Activated T-cell treated with anti-CD3 and anti-CD28 coated beads, Interleukin-2, amount 50 U/mL, for 24 hours (primary cell): ENCODE measurements around the gene SRGAP3.

Experiments
- DNase-seq: peaks from one replicate; pipeline ENCODE4 v3.0.0-alpha.2; 2020
- H3K27ac Mint-ChIP-seq: 2 replicates; pipeline ENCODE4 v1.8.0; 2020; ENCODE audit warnings: mild to moderate bottlenecking, mixed read lengths
- H3K27me3 Mint-ChIP-seq: 2 replicates; pipeline ENCODE4 v1.8.0; 2020; ENCODE audit warnings: mixed read lengths
- H3K36me3 Mint-ChIP-seq: 2 replicates; pipeline ENCODE4 v1.8.0; 2020; ENCODE audit warnings: low read depth, mixed read lengths
- H3K4me1 Mint-ChIP-seq: 2 replicates; pipeline ENCODE4 v1.8.0; 2020; ENCODE audit warnings: low read depth, mixed read lengths
- H3K4me3 Mint-ChIP-seq: 2 replicates; pipeline ENCODE4 v1.8.0; 2020; ENCODE audit warnings: mild to moderate bottlenecking, moderate library complexity, mixed read lengths
- H3K9me3 Mint-ChIP-seq: 2 replicates; pipeline ENCODE4 v1.8.0; 2020; ENCODE audit warnings: mixed read lengths

SRGAP3 gene

GRCh38 chr3:9276761-9277370, 27.4 kb upstream of the SRGAP3 start:
- DNase-seq = no peak
- Mint-ChIP-seq H3K36me3 (no peaks in the 10 kb centered on the region), H3K4me3 (no peak overlapping the region), H3K27me3 (peaks cover 4% of the 10 kb centered on the region), H3K27ac (no peak overlapping the region), H3K4me1 (no peaks in the 10 kb centered on the region), H3K9me3 (peaks cover 3% of the 10 kb centered on the region)

- H3K4me3 Mint-ChIP-seq = no peak overlapping the region
- no peaks in the 10 kb centered on the region for H3K36me3 Mint-ChIP-seq
- no peak overlapping the region for H3K27ac Mint-ChIP-seq
- H3K27me3 Mint-ChIP-seq = no peaks in the 10 kb centered on the region
- DNase-seq = no peak
- H3K9me3 Mint-ChIP-seq = peaks cover 3% of the 10 kb centered on the region
- H3K4me1 Mint-ChIP-seq = no peaks in the 10 kb centered on the region
Observed at GRCh38 chr3:9271903-9272302, 22.5 kb upstream of the SRGAP3 start.

GRCh38 chr3:9270704-9271103, 21.3 kb upstream of the SRGAP3 start:
- no peak overlapping the region for H3K27ac Mint-ChIP-seq
- no peaks in the 10 kb centered on the region for H3K36me3 Mint-ChIP-seq
- no peak overlapping the region for H3K4me3 Mint-ChIP-seq
- peaks cover 3% of the 10 kb centered on the region for H3K9me3 Mint-ChIP-seq
- no peak for DNase-seq
- H3K4me1 Mint-ChIP-seq = no peaks in the 10 kb centered on the region
- no peaks in the 10 kb centered on the region for H3K27me3 Mint-ChIP-seq

- no peaks in the 10 kb centered on the region for H3K4me1 Mint-ChIP-seq
- no peaks in the 10 kb centered on the region for H3K9me3 Mint-ChIP-seq
- H3K27me3 Mint-ChIP-seq = no peaks in the 10 kb centered on the region
- DNase-seq = no peak
- no peaks in the 10 kb centered on the region for H3K36me3 Mint-ChIP-seq
- H3K27ac Mint-ChIP-seq = no peak overlapping the region
- H3K4me3 Mint-ChIP-seq = no peak overlapping the region
Observed at GRCh38 chr3:9266716-9267115, 17.3 kb upstream of the SRGAP3 start.

GRCh38 chr3:9260305-9260704, 10.9 kb upstream of the SRGAP3 start:
- Mint-ChIP-seq H3K27me3 (no peaks in the 10 kb centered on the region), H3K4me1 (no peaks in the 10 kb centered on the region), H3K9me3 (peaks cover 4% of the 10 kb centered on the region), H3K36me3 (no peaks in the 10 kb centered on the region), H3K4me3 (no peak overlapping the region), H3K27ac (no peak overlapping the region)
- DNase-seq = no peak

- no peak for DNase-seq
- Mint-ChIP-seq H3K4me3 (no peak overlapping the region), H3K27ac (no peak overlapping the region), H3K36me3 (no peaks in the 10 kb centered on the region), H3K9me3 (peaks cover 4% of the 10 kb centered on the region), H3K27me3 (peaks cover 4% of the 10 kb centered on the region), H3K4me1 (no peaks in the 10 kb centered on the region)
Observed at GRCh38 chr3:9257092-9257491, 7.6 kb upstream of the SRGAP3 start.

GRCh38 chr3:9255976-9256375, 6.5 kb upstream of the SRGAP3 start:
- H3K27ac Mint-ChIP-seq = no peak overlapping the region
- H3K9me3 Mint-ChIP-seq = peaks cover 4% of the 10 kb centered on the region
- H3K4me1 Mint-ChIP-seq = no peaks in the 10 kb centered on the region
- peaks cover 5% of the 10 kb centered on the region for H3K27me3 Mint-ChIP-seq
- no peak for DNase-seq
- H3K4me3 Mint-ChIP-seq = no peak overlapping the region
- H3K36me3 Mint-ChIP-seq = no peaks in the 10 kb centered on the region

GRCh38 chr3:9254764-9255163, 5.3 kb upstream of the SRGAP3 start:
- H3K36me3 Mint-ChIP-seq = no peaks in the 10 kb centered on the region
- no peak overlapping the region for H3K27ac Mint-ChIP-seq
- no peak for DNase-seq
- H3K27me3 Mint-ChIP-seq = peaks cover 8% of the 10 kb centered on the region
- H3K9me3 Mint-ChIP-seq = peaks cover 4% of the 10 kb centered on the region
- H3K4me1 Mint-ChIP-seq = peaks cover 3% of the 10 kb centered on the region
- no peak overlapping the region for H3K4me3 Mint-ChIP-seq

- H3K4me3 Mint-ChIP-seq = no peak overlapping the region
- no peak overlapping the region for H3K27ac Mint-ChIP-seq
- H3K36me3 Mint-ChIP-seq = no peaks in the 10 kb centered on the region
- H3K4me1 Mint-ChIP-seq = peaks cover 18% of the 10 kb centered on the region
- peaks cover 4% of the 10 kb centered on the region for H3K9me3 Mint-ChIP-seq
- H3K27me3 Mint-ChIP-seq = peaks cover 8% of the 10 kb centered on the region
- no peak for DNase-seq
Observed at GRCh38 chr3:9253327-9253726, 3.9 kb upstream of the SRGAP3 start.

GRCh38 chr3:9251055-9251786, 1.8 kb upstream of the SRGAP3 start:
- H3K4me1 Mint-ChIP-seq = peaks cover 24% of the 10 kb centered on the region
- no peak overlapping the region for H3K27ac Mint-ChIP-seq
- DNase-seq = no peak
- no peaks in the 10 kb centered on the region for H3K9me3 Mint-ChIP-seq
- no peaks in the 10 kb centered on the region for H3K36me3 Mint-ChIP-seq
- peaks cover 8% of the 10 kb centered on the region for H3K27me3 Mint-ChIP-seq
- no peak overlapping the region for H3K4me3 Mint-ChIP-seq

- Mint-ChIP-seq H3K27me3 (peaks cover 8% of the 10 kb centered on the region), H3K27ac (no peak overlapping the region), H3K4me3 (no peak overlapping the region), H3K9me3 (no peaks in the 10 kb centered on the region), H3K36me3 (no peaks in the 10 kb centered on the region), H3K4me1 (peaks cover 24% of the 10 kb centered on the region)
- DNase-seq = no peak
Observed at GRCh38 chr3:9250236-9250635, 790 bp upstream of the SRGAP3 start.

GRCh38 chr3:9248522-9249271, 749 bp downstream of the SRGAP3 start:
- Mint-ChIP-seq H3K27me3 (peaks cover 8% of the 10 kb centered on the region), H3K9me3 (no peaks in the 10 kb centered on the region), H3K4me1 (peaks cover 24% of the 10 kb centered on the region), H3K27ac (no peak overlapping the region), H3K36me3 (no peaks in the 10 kb centered on the region), H3K4me3 (peak overlapping the region; percentile 77)
- DNase-seq = no peak

- H3K9me3 Mint-ChIP-seq = no peaks in the 10 kb centered on the region
- H3K36me3 Mint-ChIP-seq = no peaks in the 10 kb centered on the region
- peaks cover 8% of the 10 kb centered on the region for H3K27me3 Mint-ChIP-seq
- peaks cover 24% of the 10 kb centered on the region for H3K4me1 Mint-ChIP-seq
- DNase-seq = no peak
- no peak overlapping the region for H3K27ac Mint-ChIP-seq
- H3K4me3 Mint-ChIP-seq = peak overlapping the region; percentile 77
Observed at GRCh38 chr3:9247941-9248521, 1.4 kb downstream of the SRGAP3 start.

GRCh38 chr3:9247361-9247940, 2.0 kb downstream of the SRGAP3 start:
- Mint-ChIP-seq H3K4me1 (peaks cover 24% of the 10 kb centered on the region), H3K27me3 (peaks cover 4% of the 10 kb centered on the region), H3K27ac (no peak overlapping the region), H3K36me3 (no peaks in the 10 kb centered on the region), H3K9me3 (no peaks in the 10 kb centered on the region), H3K4me3 (no peak overlapping the region)
- DNase-seq = no peak
